GM18498 (cell line): ENCODE data around the gene CCDC89.
"Not testable (repeated sequence)": the region's sequence is repeated elsewhere in the genome, so short reads cannot be mapped to it uniquely, and the experiment has no call there.

Source experiments
- ATAC-seq: cut with Tn5 transposase; IDR thresholded peaks from one replicate; pipeline ENCODE4 v1.9.1; 2021; ENCODE audit warnings: mild to moderate bottlenecking, moderate library complexity; ENCODE audit not compliant: unreplicated experiment

Gene CCDC89

GRCh38 chr11:85694385-85694980 lies 8.5 kb upstream of the CCDC89 start:
- ATAC-seq: no peak

GRCh38 chr11:85685125-85685819 lies 723 bp downstream of the CCDC89 start:
- ATAC-seq: no peak

GRCh38 chr11:85682330-85683305 lies 3.4 kb downstream of the CCDC89 start:
- peak; percentile 84 for ATAC-seq

GRCh38 chr11:85680897-85681296 lies 5.1 kb downstream of the CCDC89 start:
- no peak for ATAC-seq

GRCh38 chr11:85679576-85679975 lies 6.4 kb downstream of the CCDC89 start:
- ATAC-seq: no peak

- ATAC-seq: no peak
These were observed 12.6 kb downstream of the CCDC89 start for GRCh38 chr11:85673393-85673792.

GRCh38 chr11:85672105-85672902 lies 13.7 kb downstream of the CCDC89 start:
- ATAC-seq: no peak

GRCh38 chr11:85670949-85671663 lies 14.9 kb downstream of the CCDC89 start:
- not testable (repeated sequence) for ATAC-seq

- no peak for ATAC-seq
These were observed 17.8 kb downstream of the CCDC89 start for GRCh38 chr11:85668157-85668556.

GRCh38 chr11:85666687-85667086 lies 19.3 kb downstream of the CCDC89 start:
- no peak for ATAC-seq

- no peak for ATAC-seq
These were observed 20.3 kb downstream of the CCDC89 start for GRCh38 chr11:85665733-85666132.

GRCh38 chr11:85664615-85665481 lies 21.1 kb downstream of the CCDC89 start, which contains the start of gene CREBZF:
Gene CREBZF (minus strand): TSS chr11:85665129. CDS start chr11:85664875, 254 bp downstream.
- ATAC-seq: peak; percentile 88

- peak; percentile 77 for ATAC-seq
These were observed 22.0 kb downstream of the CCDC89 start for GRCh38 chr11:85663753-85664614.

- no peak for ATAC-seq
These were observed 22.8 kb downstream of the CCDC89 start for GRCh38 chr11:85663080-85663752.

GRCh38 chr11:85661972-85662664 lies 23.9 kb downstream of the CCDC89 start:
- ATAC-seq: no peak

- no peak for ATAC-seq
These were observed 27.8 kb downstream of the CCDC89 start for GRCh38 chr11:85658180-85658579.

GRCh38 chr11:85656777-85657176 lies 29.2 kb downstream of the CCDC89 start:
- no peak for ATAC-seq
